Tibial nerve (tissue), 4 donors: ENCODE results near the gene LNX2.

ENCODE experiments used
- EP300 ChIP-seq, 2 donors: sonication (generic); formaldehyde crosslinking; IDR thresholded peaks; one replicate each; pipeline ENCODE4 v1.6.1; 2017; ENCODE audit warnings: antibody characterized with exemption in 2 of 2, mild to moderate bottlenecking in 1 of 2
- POLR2A ChIP-seq, 2 donors: fragments of 450-650 bp; IDR thresholded peaks; one replicate each; pipeline ENCODE4 v1.6.1; 2017; ENCODE audit warnings: antibody characterized with exemption in 2 of 2, mild to moderate bottlenecking in 2 of 2, moderate library complexity in 2 of 2
- TF ChIP-seq, protein P1 (sequence below), 5 experiments: fragments of 200-600 bp in 3 of 5; fragments of 450-650 bp in 2 of 5; sonication (generic) in 3 of 5; IDR thresholded peaks; one replicate each; pipeline ENCODE4 v1.5.1; 2016 to 2019; ENCODE audit warnings: antibody characterized with exemption in 5 of 5, mild to moderate bottlenecking in 3 of 5, moderate library complexity in 2 of 5

DNA sequence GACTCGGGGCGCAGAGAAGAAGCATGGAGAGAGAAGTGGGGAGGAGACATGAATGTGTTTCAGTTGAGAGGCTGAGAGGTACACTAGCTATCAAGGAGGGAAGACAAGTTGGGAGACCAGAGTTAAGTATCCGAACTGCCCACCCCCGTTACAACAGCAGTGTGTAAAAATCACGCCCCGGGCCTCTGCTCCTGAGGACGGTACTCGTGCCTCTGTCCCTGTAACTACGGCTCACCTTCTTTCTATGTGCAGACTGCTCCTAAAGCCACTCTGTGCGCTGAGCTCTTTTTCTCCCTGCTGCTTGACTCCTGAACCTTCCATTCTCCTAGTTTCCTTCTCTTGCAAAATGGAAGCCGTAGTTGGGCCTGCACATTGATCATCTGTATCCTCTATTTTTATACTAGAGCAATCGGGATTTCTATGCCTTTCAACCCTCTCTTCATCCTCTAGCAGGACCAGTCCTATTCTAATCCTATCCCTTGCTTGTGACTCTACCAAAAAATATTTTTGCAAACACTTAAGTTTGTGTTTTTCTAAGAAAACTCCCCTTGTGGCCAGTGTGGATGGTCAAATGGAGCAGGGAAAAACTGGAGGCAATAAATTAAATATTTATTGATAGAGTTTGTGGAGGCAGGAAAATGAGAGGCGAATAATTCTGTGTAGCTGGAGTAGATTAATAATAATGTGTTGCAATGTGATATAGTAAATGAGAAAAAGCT, 1.9 kb upstream of the LNX2 start:
- TF ChIP-seq POLR2A (IDR thresholded peaks at IDR 0.05) (no peak), EP300 (IDR thresholded peaks at IDR 0.05) (peak in 1 of 2 donors; percentile 2)
- TF ChIP-seq, protein P1, sequence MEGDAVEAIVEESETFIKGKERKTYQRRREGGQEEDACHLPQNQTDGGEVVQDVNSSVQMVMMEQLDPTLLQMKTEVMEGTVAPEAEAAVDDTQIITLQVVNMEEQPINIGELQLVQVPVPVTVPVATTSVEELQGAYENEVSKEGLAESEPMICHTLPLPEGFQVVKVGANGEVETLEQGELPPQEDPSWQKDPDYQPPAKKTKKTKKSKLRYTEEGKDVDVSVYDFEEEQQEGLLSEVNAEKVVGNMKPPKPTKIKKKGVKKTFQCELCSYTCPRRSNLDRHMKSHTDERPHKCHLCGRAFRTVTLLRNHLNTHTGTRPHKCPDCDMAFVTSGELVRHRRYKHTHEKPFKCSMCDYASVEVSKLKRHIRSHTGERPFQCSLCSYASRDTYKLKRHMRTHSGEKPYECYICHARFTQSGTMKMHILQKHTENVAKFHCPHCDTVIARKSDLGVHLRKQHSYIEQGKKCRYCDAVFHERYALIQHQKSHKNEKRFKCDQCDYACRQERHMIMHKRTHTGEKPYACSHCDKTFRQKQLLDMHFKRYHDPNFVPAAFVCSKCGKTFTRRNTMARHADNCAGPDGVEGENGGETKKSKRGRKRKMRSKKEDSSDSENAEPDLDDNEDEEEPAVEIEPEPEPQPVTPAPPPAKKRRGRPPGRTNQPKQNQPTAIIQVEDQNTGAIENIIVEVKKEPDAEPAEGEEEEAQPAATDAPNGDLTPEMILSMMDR (IDR thresholded peaks at IDR 0.05): no peak
